H1 (cell line): ENCODE data around the gene BORCS6. TPM values are rescaled to one million over a fixed set of nuclear protein-coding genes. Genes with fewer than 3 reads are reported as not detected.

Experiments
- CTCF ChIA-PET: fragments of 300-600 bp; sonication (Branson Sonifier 250); formaldehyde crosslinking; loops from one replicate; lab custom pipeline; 2021; ENCODE audit not compliant: partially characterized antibody; lab: Charles Lee
- POLR2A ChIA-PET: fragments of 300-600 bp; sonication (Branson Sonifier 250); formaldehyde crosslinking; loops from one replicate; lab custom pipeline; 2021; ENCODE audit warnings: inconsistent platforms; ENCODE audit not compliant: partially characterized antibody; lab: Charles Lee
- DNase-seq, 2 experiments: peaks; one replicate each; pipeline versions ENCODE4 v3.0.0 to v3.0.0-alpha.2; 2010 to 2022; ENCODE audit warnings: low spot score in 2 of 2, low read depth in 1 of 2, mixed read lengths in 1 of 2
- FAIRE-seq: peaks from 2 replicates; lab custom pipeline; 2011; peaks lifted over from hg19 to GRCh38; lab: Jason Lieb, UNC
- H2AFZ ChIP-seq: 2 replicates; pipeline ENCODE4 v1.8.1; 2012; ENCODE audit warnings: low read length, inconsistent platforms
- H2AK5ac ChIP-seq: 2 replicates; pipeline ENCODE4 v1.6.1; 2013; ENCODE audit warnings: low read depth, low read length
- H2BK120ac ChIP-seq: replicated peaks from 2 replicates; pipeline ENCODE3; 2013; ENCODE audit warnings: low read depth, low read length, inconsistent platforms
- H2BK12ac ChIP-seq: 2 replicates; pipeline ENCODE4 v1.6.1; 2013; ENCODE audit warnings: low read depth, low read length
- H2BK15ac ChIP-seq: 2 replicates; pipeline ENCODE4 v1.6.1; 2013; ENCODE audit warnings: low read length
- H2BK20ac ChIP-seq: 2 replicates; pipeline ENCODE4 v1.6.1; 2013; ENCODE audit warnings: low read length
- H2BK5ac ChIP-seq: 2 replicates; pipeline ENCODE4 v1.6.1; 2013; ENCODE audit warnings: low read depth, low read length
- H3K14ac ChIP-seq: 2 replicates; pipeline ENCODE4 v1.6.1; 2013; ENCODE audit warnings: inconsistent platforms; ENCODE audit not compliant: insufficient read length
- H3K18ac ChIP-seq: 2 replicates; pipeline ENCODE4 v1.6.1; 2013; ENCODE audit warnings: low read length; ENCODE audit errors: extremely low read depth
- H3K23ac ChIP-seq: 2 replicates; pipeline ENCODE4 v1.6.1; 2013; ENCODE audit warnings: inconsistent platforms; ENCODE audit not compliant: insufficient read length
- H3K23me2 ChIP-seq: 2 replicates; pipeline ENCODE4 v1.6.1; 2013; ENCODE audit warnings: low read depth, low read length
- H3K27ac ChIP-seq: 2 replicates; pipeline ENCODE4 v1.6.1; 2011; ENCODE audit warnings: low read depth, low read length, inconsistent platforms
- H3K27me3 ChIP-seq, 4 experiments: replicated peaks in 1 of 4; 1 replicate in 1 of 4; 2 replicates in 3 of 4; pipeline versions ENCODE4 v1.6.1 to v1.8.1; 2011 to 2013; ENCODE audit warnings: low read length in 3 of 4, mild to moderate bottlenecking in 3 of 4, inconsistent platforms in 2 of 4, mixed read lengths in 2 of 4, moderate library complexity in 1 of 4; ENCODE audit not compliant: control insufficient read depth in 3 of 4, insufficient read depth in 3 of 4; ENCODE audit errors: extremely low read depth in 1 of 4
- H3K36me3 ChIP-seq, 4 experiments: 2 replicates each; pipeline versions ENCODE4 v1.6.1 to v1.8.1; 2011 to 2013; ENCODE audit warnings: mild to moderate bottlenecking in 4 of 4, low read length in 3 of 4, moderate library complexity in 2 of 4, control low read depth in 1 of 4, inconsistent platforms in 1 of 4; ENCODE audit not compliant: insufficient read depth in 4 of 4, control insufficient read depth in 2 of 4
- H3K4ac ChIP-seq: replicated peaks from 2 replicates; pipeline ENCODE3; 2013; ENCODE audit warnings: low read length, low read depth, mixed read lengths, inconsistent platforms; ENCODE audit not compliant: insufficient read length
- H3K4me1 ChIP-seq, 4 experiments: replicated peaks in 1 of 4; 1 replicate in 1 of 4; 2 replicates in 3 of 4; pipeline versions ENCODE4 v1.6.1 to v1.8.1; 2011 to 2013; ENCODE audit warnings: low read length in 3 of 4, inconsistent platforms in 2 of 4, mixed read lengths in 1 of 4; ENCODE audit not compliant: insufficient read depth in 4 of 4, control insufficient read depth in 3 of 4
- H3K4me2 ChIP-seq, 2 experiments: 2 replicates each; pipeline versions ENCODE4 v1.6.1 to v1.8.1; 2011 to 2013; ENCODE audit warnings: low read depth in 2 of 2, low read length in 2 of 2, control low read depth in 1 of 2, inconsistent platforms in 1 of 2, mild to moderate bottlenecking in 1 of 2; ENCODE audit not compliant: insufficient read depth in 1 of 2
- H3K4me3 ChIP-seq, 4 experiments: fragments of 200-600, 300-600 bp in 1 of 4; sonication (generic), shearing (Covaris generic), sonication (Bioruptor Twin) in 1 of 4; 2 replicates each; pipeline versions ENCODE4 v1.5.1 to v1.8.1; 2011 to 2016; ENCODE audit warnings: low read length in 4 of 4, low read depth in 3 of 4, control low read depth in 2 of 4, inconsistent platforms in 2 of 4, mild to moderate bottlenecking in 2 of 4, mixed read lengths in 1 of 4, moderate library complexity in 1 of 4; ENCODE audit not compliant: insufficient read depth in 2 of 4; ENCODE audit errors: extremely low read depth in 1 of 4
- H3K56ac ChIP-seq: replicated peaks from 2 replicates; pipeline ENCODE3; 2013; ENCODE audit warnings: low read depth, mild to moderate bottlenecking, mixed read lengths, low read length, inconsistent platforms; ENCODE audit not compliant: insufficient read length
- H3K79me1 ChIP-seq: 2 replicates; pipeline ENCODE4 v1.6.1; 2013; ENCODE audit warnings: low read depth, low read length, control low read depth
- H3K79me2 ChIP-seq, 2 experiments: 2 replicates each; pipeline versions ENCODE4 v1.6.1 to v1.8.1; 2012 to 2013; ENCODE audit warnings: low read length in 2 of 2, mild to moderate bottlenecking in 2 of 2, inconsistent platforms in 1 of 2; ENCODE audit not compliant: insufficient read depth in 2 of 2, control insufficient read depth in 1 of 2
- H3K9ac ChIP-seq, 4 experiments: replicated peaks in 1 of 4; 1 replicate in 1 of 4; 2 replicates in 3 of 4; pipeline versions ENCODE4 v1.6.1 to v1.8.1; 2011 to 2013; ENCODE audit warnings: low read depth in 3 of 4, low read length in 3 of 4, control low read depth in 2 of 4, mild to moderate bottlenecking in 2 of 4, moderate library complexity in 2 of 4, inconsistent platforms in 1 of 4; ENCODE audit errors: extremely low read depth in 1 of 4
- H3K9me3 ChIP-seq, 2 experiments: 2 replicates each; pipeline versions ENCODE4 v1.6.1 to v1.8.1; 2012 to 2013; ENCODE audit warnings: mild to moderate bottlenecking in 2 of 2, moderate library complexity in 2 of 2, control low read depth in 1 of 2, inconsistent platforms in 1 of 2, low read depth in 1 of 2, low read length in 1 of 2, mixed read lengths in 1 of 2; ENCODE audit not compliant: insufficient read depth in 2 of 2
- H4K20me1 ChIP-seq, 2 experiments: replicated peaks in 1 of 2; 2 replicates each; pipeline versions ENCODE3 to v1.8.1; 2011 to 2013; ENCODE audit warnings: inconsistent platforms in 2 of 2, low read length in 2 of 2, mild to moderate bottlenecking in 1 of 2; ENCODE audit not compliant: insufficient read depth in 2 of 2, control insufficient read depth in 1 of 2
- H4K5ac ChIP-seq: 2 replicates; pipeline ENCODE4 v1.6.1; 2013; ENCODE audit warnings: low read length, low read depth, mixed read lengths, inconsistent platforms; ENCODE audit not compliant: insufficient read length
- H4K8ac ChIP-seq: 2 replicates; pipeline ENCODE4 v1.8.0; 2013; ENCODE audit warnings: mild to moderate bottlenecking, moderate library complexity, low read length, inconsistent platforms; ENCODE audit not compliant: insufficient read depth; ENCODE audit errors: extremely low read depth
- H4K91ac ChIP-seq: replicated peaks from 2 replicates; pipeline ENCODE3; 2013; ENCODE audit warnings: low read length, mixed read lengths, inconsistent platforms; ENCODE audit not compliant: insufficient read length
- BRCA1 ChIP-seq: IDR thresholded peaks from 2 replicates; pipeline ENCODE4 v1.6.1; 2012; ENCODE audit warnings: low read depth, low read length, improper control_type of control experiment
- CTCF ChIP-seq, 3 experiments: IDR thresholded peaks; 1 replicate in 2 of 3; 2 replicates in 1 of 3; pipeline versions ENCODE4 v1.5.1 to v1.6.1; 2011; ENCODE audit warnings: low read length in 3 of 3, mild to moderate bottlenecking in 3 of 3, inconsistent platforms in 2 of 3, low read depth in 1 of 3, moderate library complexity in 1 of 3; ENCODE audit not compliant: insufficient read depth in 1 of 3; ENCODE audit errors: control extremely low read depth in 1 of 3
- HDAC2 ChIP-seq, 2 experiments: fragments of 300-600 bp in 1 of 2; sonication (generic) in 1 of 2; IDR thresholded peaks; 2 replicates each; pipeline ENCODE4 v1.6.1; 2011 to 2012; ENCODE audit warnings: low read depth in 2 of 2, low read length in 2 of 2, mild to moderate bottlenecking in 2 of 2, moderate library complexity in 2 of 2, borderline replicate concordance in 1 of 2, inconsistent platforms in 1 of 2
- KDM1A ChIP-seq: fragments of 200-600, 300-600 bp; sonication (generic); IDR thresholded peaks from 2 replicates; pipeline ENCODE4 v1.7.1; 2016; ENCODE audit warnings: mild to moderate bottlenecking, low read length, borderline replicate concordance
- KDM5A ChIP-seq: fragments of 200-600 bp; IDR thresholded peaks from 2 replicates; pipeline ENCODE4 v1.7.1; 2012; ENCODE audit warnings: mild to moderate bottlenecking, low read length, inconsistent platforms, mixed read lengths
- NRF1 ChIP-seq: IDR thresholded peaks from 2 replicates; pipeline ENCODE4 v1.6.1; 2011; ENCODE audit warnings: mild to moderate bottlenecking, low read depth, low read length, improper control_type of control experiment
- POLR2A ChIP-seq, 2 experiments: IDR thresholded peaks; 1 replicate in 1 of 2; 2 replicates in 1 of 2; pipeline ENCODE4 v1.6.1; 2011; ENCODE audit warnings: low read depth in 2 of 2, low read length in 2 of 2, mild to moderate bottlenecking in 2 of 2; ENCODE audit errors: control extremely low read depth in 1 of 2
- WGBS, 2 experiments: shearing (Covaris generic) in 1 of 2; methylation state at CpG; one replicate each; pipeline versions ENCODE4 v1.1.6 to v1.1.7; 2013 to 2015; ENCODE audit warnings: low lambda C conversion rate in 2 of 2, mixed read lengths in 2 of 2, inconsistent platforms in 1 of 2, low coverage in 1 of 2, missing lambda C conversion rate in 1 of 2; ENCODE audit not compliant: insufficient replicate concordance in 2 of 2, insufficient coverage in 1 of 2, insufficient read length in 1 of 2; ENCODE audit errors: extremely low coverage in 1 of 2, missing lambda C conversion rate in 1 of 2; 5-methylcytosine and 5-hydroxymethylcytosine counted together
- polyA plus RNA-seq, 7 experiments: library from polyadenylated mRNA; depleted of rRNA in 3 of 7; stranded (reverse) in 5 of 7; unstranded in 2 of 7; fragments of >200 nt in 5 of 7; fragments of 200-250 nt in 2 of 7; gene quantifications; 1 replicate in 5 of 7; 2 replicates in 1 of 7; 4 replicates in 1 of 7; pipeline versions ENCODE4 v1.2.1 to v1.2.3, GENCODE V29; 2011 to 2013; ENCODE audit warnings: missing spikeins in 2 of 7, mixed read lengths in 2 of 7
- total RNA-seq: library from RNA; stranded (reverse); fragmentation: NEBNext Ultra II Directional; extraction: Animal tissue kit (Norgen Biotek cat#: 25700); gene quantifications from 2 replicates; pipeline ENCODE4 v1.2.1, GENCODE V29; 2021

BORCS6 gene
- total and polyA plus RNA-seq, 2 of the 8 experiments (the other 6 are each of a cell fraction or from before 2014, with no cell fraction given) = 3.3 to 3.6 TPM

- no peak overlapping the region for H4K5ac ChIP-seq
- H3K4me1 ChIP-seq = peaks cover 0 to 4% (median under 1%) of the 10 kb centered on the region in 4 experiments; a peak in 2 of 7 replicates
- no peak overlapping the region for H3K4me2 ChIP-seq
- H3K79me2 ChIP-seq = peaks cover 3 to 16% of the 10 kb centered on the region in 2 experiments
- no peaks in the 10 kb centered on the region for H3K27me3 ChIP-seq
- no peak overlapping the region for H3K4ac ChIP-seq
- no peak for DNase-seq
- H3K18ac ChIP-seq = no peak overlapping the region
- no peak overlapping the region for H3K56ac ChIP-seq
- H2BK5ac ChIP-seq = no peak overlapping the region
- peaks cover under 1 to 2% (median 2%) of the 10 kb centered on the region in 4 experiments; a peak in 6 of 8 replicates for H3K36me3 ChIP-seq
- H3K4me3 ChIP-seq = no peak overlapping the region
- no peak overlapping the region for H3K23ac ChIP-seq
- no peaks in the 10 kb centered on the region for H4K20me1 ChIP-seq
- no peak for FAIRE-seq
- H3K79me1 ChIP-seq = 0 out of 2 replicates have a peak, but pooled peaks cover 2% of the 10 kb centered on the region
- peak overlapping the region; percentile 98; the same call in 1 of the 2 replicates for H2BK15ac ChIP-seq
- H2AK5ac ChIP-seq = no peak overlapping the region; the same call in 1 of the 2 replicates
- no peak overlapping the region for H2BK12ac ChIP-seq
- no peak overlapping the region for H4K91ac ChIP-seq
- H3K14ac ChIP-seq = no peak overlapping the region
- no peak overlapping the region for H2AFZ ChIP-seq
- H3K27ac ChIP-seq = no peak overlapping the region
- H3K23me2 ChIP-seq = peaks cover 4% of the 10 kb centered on the region
- no peak overlapping the region for H3K9ac ChIP-seq
- CTCF ChIA-PET = interaction anchor here (0.6 to 2.7 kb wide), 6 partner anchors 9 to 139 kb away, joined by 3 to 11 read pairs (median 5); no protein-coding TSS in a partner anchor
- POLR2A ChIA-PET = interaction anchor here (1.0 to 19.6 kb wide), 7 partner anchors 11 to 125 kb away, joined by 3 to 373 read pairs (median 4); partner anchors contain the start of genes BORCS6, CTC1 and PFAS
- no peak overlapping the region for H4K8ac ChIP-seq
- no peak overlapping the region for H2BK120ac ChIP-seq
- H2BK20ac ChIP-seq = no peak overlapping the region
- WGBS, 2 experiments = 90% methylated on average over 14 of the region's 14 CpGs; no CpG with 5 or more reads in 1 of the 2 experiments
- no peaks in the 10 kb centered on the region for H3K9me3 ChIP-seq
- TF ChIP-seq KDM5A = no peak
- TF ChIP-seq POLR2A (IDR thresholded peaks at IDR 0.05; ENCODE audit: control extremely low read depth in 1 of 2, low read depth in 2 of 2, low read length in 2 of 2) = no peak
- no peak for TF ChIP-seq KDM1A
- no peak for TF ChIP-seq CTCF (IDR thresholded peaks at IDR 0.05; ENCODE audit: control extremely low read depth in 1 of 3, insufficient read depth in 1 of 3, low read depth in 1 of 3, low read length in 3 of 3)
- no peak for TF ChIP-seq NRF1
- TF ChIP-seq BRCA1 = no peak
- TF ChIP-seq HDAC2 (IDR thresholded peaks at IDR 0.05; ENCODE audit: borderline replicate concordance in 1 of 2, low read depth in 2 of 2, low read length in 2 of 2) = no peak
Observed at GRCh38 chr17:8212312-8213180, 22.6 kb upstream of the BORCS6 start.
